Neural progenitor cell (in vitro differentiated cells): ENCODE measurements around the gene SRGAP3. TPM values are rescaled to one million over a fixed set of nuclear protein-coding genes. Genes with fewer than 3 reads are reported as not detected.

Source experiments
- DNase-seq: peaks from one replicate; pipeline ENCODE4 v3.0.0-alpha.2; 2016; ENCODE audit warnings: low spot score
- H2AFZ ChIP-seq: fragments of 200-600 bp; sonication (generic); replicated peaks from 2 replicates; pipeline ENCODE4 v1.6.1; 2016; ENCODE audit warnings: antibody characterized with exemption
- H3F3A ChIP-seq: fragments of 200-600 bp; sonication (generic); 2 replicates; pipeline ENCODE4 v1.6.1; 2016; ENCODE audit warnings: antibody characterized with exemption, low read depth
- H3K27ac ChIP-seq: fragments of 200-600 bp; sonication (generic); 2 replicates; pipeline ENCODE4 v1.5.1; 2016; ENCODE audit warnings: mild to moderate bottlenecking
- H3K27me3 ChIP-seq: fragments of 200-600 bp; sonication (generic); 2 replicates; pipeline ENCODE4 v1.6.1; 2016; ENCODE audit warnings: mild to moderate bottlenecking, moderate library complexity
- H3K36me3 ChIP-seq: fragments of 200-600 bp; sonication (generic); 2 replicates; pipeline ENCODE4 v1.5.1; 2016
- H3K4me1 ChIP-seq: fragments of 200-600 bp; sonication (generic); 2 replicates; pipeline ENCODE4 v1.6.1; 2016; ENCODE audit warnings: mixed run types
- H3K4me2 ChIP-seq: fragments of 200-600 bp; sonication (generic); 2 replicates; pipeline ENCODE4 v1.6.1; 2016
- H3K4me3 ChIP-seq: fragments of 200-600 bp; sonication (generic); 2 replicates; pipeline ENCODE4 v1.5.1; 2016
- H3K79me2 ChIP-seq: fragments of 200-600 bp; sonication (generic); 2 replicates; pipeline ENCODE4 v1.6.1; 2016; ENCODE audit warnings: low read depth
- H3K9ac ChIP-seq: fragments of 200-600 bp; sonication (generic); 2 replicates; pipeline ENCODE4 v1.6.1; 2016
- H3K9me3 ChIP-seq: fragments of 200-600 bp; sonication (generic); 2 replicates; pipeline ENCODE4 v1.5.1; 2016; ENCODE audit warnings: low read depth
- H4K20me1 ChIP-seq: fragments of 200-600 bp; sonication (generic); 2 replicates; pipeline ENCODE4 v1.6.1; 2016; ENCODE audit warnings: low read depth
- H3K27ac Mint-ChIP-seq: 3 replicates; pipeline ENCODE4 v1.8.0; 2021; ENCODE audit warnings: mixed read lengths
- H3K27me3 Mint-ChIP-seq: 2 replicates; pipeline ENCODE4 v1.8.0; 2022; ENCODE audit warnings: low read depth, mild to moderate bottlenecking, inconsistent platforms, moderate library complexity, mixed read lengths; ENCODE audit not compliant: insufficient read depth
- H3K36me3 Mint-ChIP-seq: 3 replicates; pipeline ENCODE4 v1.8.0; 2021; ENCODE audit warnings: mixed read lengths
- H3K4me1 Mint-ChIP-seq: 3 replicates; pipeline ENCODE4 v1.8.0; 2021; ENCODE audit warnings: mixed read lengths
- H3K4me3 Mint-ChIP-seq: 3 replicates; pipeline ENCODE4 v1.8.0; 2021; ENCODE audit warnings: mild to moderate bottlenecking, moderate library complexity, mixed read lengths
- H3K9me3 Mint-ChIP-seq: 3 replicates; pipeline ENCODE4 v1.8.0; 2020; ENCODE audit warnings: mixed read lengths
- EZH2 ChIP-seq: fragments of 200-600 bp; sonication (generic); IDR thresholded peaks from 2 replicates; pipeline ENCODE4 v1.6.1; 2017; ENCODE audit warnings: antibody characterized with exemption, mild to moderate bottlenecking, moderate library complexity
- EZH2phosphoT487 ChIP-seq: fragments of 200-600 bp; sonication (generic); IDR thresholded peaks from 2 replicates; pipeline ENCODE4 v1.6.1; 2017; ENCODE audit warnings: antibody characterized with exemption
- total RNA-seq: library from RNA; depleted of rRNA; stranded (reverse); fragments of >200 nt; gene quantifications from 2 replicates; pipeline ENCODE4 v1.2.3, GENCODE V29; 2015; ENCODE audit warnings: low replicate concordance
- TF ChIP-seq, protein P1 (sequence below): fragments of 200-600 bp; sonication (generic); IDR thresholded peaks from 2 replicates; pipeline ENCODE4 v1.5.1; 2017; ENCODE audit warnings: antibody characterized with exemption, mild to moderate bottlenecking

The SRGAP3 gene
- total RNA-seq, 1 donor from 2014 or later, result 59.3 TPM

DNA sequence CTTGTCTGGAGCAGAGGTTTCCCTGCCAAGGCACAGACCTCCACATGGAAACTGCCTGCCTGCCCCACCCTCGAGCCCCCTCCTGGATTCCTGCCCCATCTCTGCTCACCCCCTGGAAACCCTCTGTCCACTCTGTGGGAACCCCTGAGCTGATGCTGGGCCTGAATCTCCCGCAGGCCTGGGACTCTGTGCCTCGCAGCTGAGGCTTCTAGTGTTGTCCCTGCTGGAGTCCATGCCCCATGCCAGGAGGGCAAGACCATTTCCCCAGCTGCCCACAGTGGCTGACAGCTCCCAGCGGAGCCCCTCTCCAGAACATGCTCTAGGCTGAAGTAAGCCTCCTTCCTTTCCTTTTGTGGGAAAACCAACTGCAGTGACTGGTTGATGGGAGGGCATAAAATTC lies 46.9 kb downstream of the SRGAP3 start:
- H3K4me1 ChIP-seq, result peaks cover 68% of the 10 kb centered on the region
- Mint-ChIP-seq H3K27ac (peak overlapping the region; percentile 100), H3K4me3 (peak overlapping the region; percentile 62), H3K9me3 (no peaks in the 10 kb centered on the region), H3K36me3 (peaks cover 9% of the 10 kb centered on the region), H3K4me1 (peaks cover 91% of the 10 kb centered on the region), H3K27me3 (peaks cover 9% of the 10 kb centered on the region)
- H2AFZ ChIP-seq, result no peak overlapping the region
- H4K20me1 ChIP-seq, result peaks cover 28% of the 10 kb centered on the region
- H3K4me2 ChIP-seq, result peak overlapping the region; percentile 29
- H3K79me2 ChIP-seq, result peaks cover 39% of the 10 kb centered on the region
- H3K9ac ChIP-seq, result no peak overlapping the region
- no peaks in the 10 kb centered on the region for H3K27me3 ChIP-seq
- no peaks in the 10 kb centered on the region for H3K9me3 ChIP-seq
- peaks cover 42% of the 10 kb centered on the region for H3F3A ChIP-seq
- no peak for TF ChIP-seq EZH2phosphoT487
- TF ChIP-seq, protein P1, sequence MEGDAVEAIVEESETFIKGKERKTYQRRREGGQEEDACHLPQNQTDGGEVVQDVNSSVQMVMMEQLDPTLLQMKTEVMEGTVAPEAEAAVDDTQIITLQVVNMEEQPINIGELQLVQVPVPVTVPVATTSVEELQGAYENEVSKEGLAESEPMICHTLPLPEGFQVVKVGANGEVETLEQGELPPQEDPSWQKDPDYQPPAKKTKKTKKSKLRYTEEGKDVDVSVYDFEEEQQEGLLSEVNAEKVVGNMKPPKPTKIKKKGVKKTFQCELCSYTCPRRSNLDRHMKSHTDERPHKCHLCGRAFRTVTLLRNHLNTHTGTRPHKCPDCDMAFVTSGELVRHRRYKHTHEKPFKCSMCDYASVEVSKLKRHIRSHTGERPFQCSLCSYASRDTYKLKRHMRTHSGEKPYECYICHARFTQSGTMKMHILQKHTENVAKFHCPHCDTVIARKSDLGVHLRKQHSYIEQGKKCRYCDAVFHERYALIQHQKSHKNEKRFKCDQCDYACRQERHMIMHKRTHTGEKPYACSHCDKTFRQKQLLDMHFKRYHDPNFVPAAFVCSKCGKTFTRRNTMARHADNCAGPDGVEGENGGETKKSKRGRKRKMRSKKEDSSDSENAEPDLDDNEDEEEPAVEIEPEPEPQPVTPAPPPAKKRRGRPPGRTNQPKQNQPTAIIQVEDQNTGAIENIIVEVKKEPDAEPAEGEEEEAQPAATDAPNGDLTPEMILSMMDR, result no peak
- H3K4me3 ChIP-seq, result no peak overlapping the region
- H3K27ac ChIP-seq, result no peak overlapping the region
- H3K36me3 ChIP-seq, result no peaks in the 10 kb centered on the region
- DNase-seq, result no peak

DNA sequence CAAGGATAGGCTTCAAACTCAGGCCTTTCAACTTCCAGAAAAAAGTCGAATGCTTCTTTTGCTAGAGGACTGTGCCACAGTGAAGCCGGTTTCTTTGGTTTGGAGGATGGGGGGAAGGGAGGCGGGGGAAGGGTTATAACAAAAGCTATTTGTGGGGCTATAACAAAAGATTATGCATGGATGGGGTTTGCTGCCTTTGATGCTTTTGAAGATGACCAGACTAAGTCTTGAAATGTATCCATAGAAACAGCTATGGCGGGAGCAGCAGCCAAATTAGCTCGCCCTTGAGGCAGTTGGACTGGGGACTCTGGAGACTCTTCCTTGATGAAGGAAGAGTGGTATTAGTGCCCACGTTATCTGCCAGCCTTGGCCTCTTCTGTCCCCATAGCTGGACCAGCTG lies 47.5 kb downstream of the SRGAP3 start:
- H3K9me3 Mint-ChIP-seq, result no peaks in the 10 kb centered on the region
- Histone ChIP-seq H3K27me3 (no peaks in the 10 kb centered on the region), H3F3A (peaks cover 42% of the 10 kb centered on the region), H3K4me3 (no peak overlapping the region), H3K79me2 (peaks cover 45% of the 10 kb centered on the region), H3K9me3 (no peaks in the 10 kb centered on the region), H3K27ac (no peak overlapping the region), H2AFZ (no peak overlapping the region), H4K20me1 (peaks cover 32% of the 10 kb centered on the region), H3K36me3 (no peaks in the 10 kb centered on the region), H3K4me2 (peak overlapping the region; percentile 29), H3K9ac (no peak overlapping the region), H3K4me1 (peaks cover 71% of the 10 kb centered on the region)
- DNase-seq, result no peak
- peak overlapping the region; percentile 100 for H3K27ac Mint-ChIP-seq
- peak overlapping the region; percentile 62 for H3K4me3 Mint-ChIP-seq
- TF ChIP-seq, protein P1, result no peak
- TF ChIP-seq EZH2, result no peak
- TF ChIP-seq EZH2phosphoT487, result no peak
- peaks cover 9% of the 10 kb centered on the region for H3K27me3 Mint-ChIP-seq
- peaks cover 6% of the 10 kb centered on the region for H3K36me3 Mint-ChIP-seq
- peaks cover 96% of the 10 kb centered on the region for H3K4me1 Mint-ChIP-seq

DNA sequence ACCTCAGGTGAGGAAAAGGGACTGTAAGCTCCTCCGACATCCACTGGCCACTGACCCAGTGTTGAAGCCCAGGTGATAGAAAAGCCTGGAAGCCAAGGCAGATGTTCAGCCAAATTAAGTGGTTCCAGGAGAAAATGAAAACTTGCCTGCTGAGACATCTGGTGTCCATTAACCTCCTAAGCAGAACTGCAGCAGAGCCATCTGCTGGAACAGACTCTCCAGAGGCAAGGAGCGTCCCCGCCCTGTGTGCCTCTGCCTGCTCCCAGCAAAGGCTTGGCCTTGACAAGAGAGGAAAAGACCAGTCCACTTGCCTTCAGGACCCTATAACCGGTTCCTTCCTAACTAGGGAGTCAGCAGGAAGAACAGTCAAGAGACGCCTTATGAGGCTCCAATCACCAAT lies 48.2 kb downstream of the SRGAP3 start:
- Histone ChIP-seq H3K79me2 (peaks cover 46% of the 10 kb centered on the region), H3K9ac (no peak overlapping the region), H3K4me2 (no peak overlapping the region), H3K4me3 (no peak overlapping the region), H4K20me1 (peaks cover 39% of the 10 kb centered on the region), H3K4me1 (peaks cover 78% of the 10 kb centered on the region), H2AFZ (no peak overlapping the region), H3F3A (peaks cover 42% of the 10 kb centered on the region), H3K36me3 (no peaks in the 10 kb centered on the region), H3K27me3 (no peaks in the 10 kb centered on the region), H3K9me3 (no peaks in the 10 kb centered on the region), H3K27ac (no peak overlapping the region)
- no peak for DNase-seq
- TF ChIP-seq, protein P1, result no peak
- TF ChIP-seq EZH2, result no peak
- Mint-ChIP-seq H3K36me3 (peaks cover 6% of the 10 kb centered on the region), H3K4me3 (peak overlapping the region; percentile 62), H3K9me3 (no peaks in the 10 kb centered on the region), H3K27ac (peak overlapping the region; percentile 100), H3K27me3 (peaks cover 9% of the 10 kb centered on the region), H3K4me1 (peaks cover 96% of the 10 kb centered on the region)
